ENCODE results near the gene MAN2B2.

- TF ChIP-seq CTCF (IDR thresholded peaks at IDR 0.05) (no peak), EP300 (IDR thresholded peaks at IDR 0.05) (no peak)
These were observed 40.9 kb upstream of the MAN2B2 start for GRCh38 chr4:6534050-6534449.
